CD8-positive, alpha-beta memory T cell (primary cell): ENCODE data around the gene PCBD2. TPM values are rescaled to one million over a fixed set of nuclear protein-coding genes. Genes with fewer than 3 reads are reported as not detected.

Source experiments
- CTCF ChIA-PET: fragments of 350-600 bp; sonication (Branson Sonifier 250); formaldehyde crosslinking; loops from one replicate; lab custom pipeline; 2021; ENCODE audit warnings: antibody characterized with exemption; lab: Charles Lee
- POLR2A ChIA-PET: fragments of 350-600 bp; sonication (Branson Sonifier 250); formaldehyde crosslinking; loops from one replicate; lab custom pipeline; 2021; ENCODE audit warnings: antibody characterized with exemption; lab: Charles Lee
- DNase-seq, 5 donors: peaks; one replicate each; pipeline versions ENCODE4 v3.0.0 to v3.0.0-alpha.2; 2020 to 2022; ENCODE audit warnings: mixed read lengths in 1 of 5
- H3K27ac ChIP-seq: one replicate; pipeline ENCODE4 v1.7.0; 2013; ENCODE audit warnings: low read depth, mild to moderate bottlenecking, low read length, moderate library complexity
- H3K27me3 ChIP-seq: 2 replicates; pipeline ENCODE4 v1.7.0; 2013; ENCODE audit warnings: low read length, mild to moderate bottlenecking; ENCODE audit not compliant: insufficient read depth, poor library complexity, severe bottlenecking
- H3K36me3 ChIP-seq: 2 replicates; pipeline ENCODE4 v1.7.0; 2013; ENCODE audit warnings: mild to moderate bottlenecking, low read length, moderate library complexity; ENCODE audit not compliant: insufficient read depth
- H3K4me1 ChIP-seq: 2 replicates; pipeline ENCODE4 v1.7.0; 2013; ENCODE audit warnings: mild to moderate bottlenecking, low read length, moderate library complexity; ENCODE audit not compliant: insufficient read depth
- H3K4me3 ChIP-seq: 2 replicates; pipeline ENCODE4 v1.7.0; 2013; ENCODE audit warnings: mild to moderate bottlenecking, low read length
- H3K9me3 ChIP-seq: 2 replicates; pipeline ENCODE4 v1.7.0; 2013; ENCODE audit warnings: mild to moderate bottlenecking, low read length
- H3K27ac Mint-ChIP-seq, 8 donors: one replicate each; pipeline ENCODE4 v1.8.0; 2020 to 2021; ENCODE audit warnings: mixed read lengths in 8 of 8, mild to moderate bottlenecking in 6 of 8, inconsistent platforms in 3 of 8, moderate library complexity in 3 of 8
- H3K27me3 Mint-ChIP-seq, 2 donors: one replicate each; pipeline ENCODE4 v1.8.0; 2020 to 2021; ENCODE audit warnings: mixed read lengths in 2 of 2, mild to moderate bottlenecking in 1 of 2, moderate library complexity in 1 of 2
- H3K36me3 Mint-ChIP-seq, 3 donors: one replicate each; pipeline ENCODE4 v1.8.0; 2020 to 2021; ENCODE audit warnings: mixed read lengths in 3 of 3, inconsistent platforms in 1 of 3, mild to moderate bottlenecking in 1 of 3
- H3K4me1 Mint-ChIP-seq, 3 donors: one replicate each; pipeline ENCODE4 v1.8.0; 2020 to 2021; ENCODE audit warnings: mixed read lengths in 3 of 3, inconsistent platforms in 1 of 3, mild to moderate bottlenecking in 1 of 3
- H3K4me3 Mint-ChIP-seq, 7 donors: one replicate each; pipeline ENCODE4 v1.8.0; 2020 to 2021; ENCODE audit warnings: mixed read lengths in 7 of 7, mild to moderate bottlenecking in 6 of 7, moderate library complexity in 4 of 7, inconsistent platforms in 2 of 7
- H3K9me3 Mint-ChIP-seq, 5 donors: one replicate each; pipeline ENCODE4 v1.8.0; 2020 to 2022; ENCODE audit warnings: mixed read lengths in 5 of 5, mild to moderate bottlenecking in 3 of 5, moderate library complexity in 2 of 5, inconsistent platforms in 1 of 5
- polyA plus RNA-seq: library from polyadenylated mRNA; unstranded; fragments of 300-500 nt; fragmentation: Illumina TruSeq; gene quantifications from one replicate; pipeline ENCODE4 v1.2.3, GENCODE V29; 2021
- total RNA-seq, 2 experiments: library from RNA; stranded (reverse); gene quantifications; one replicate each; pipeline ENCODE4 v1.2.3, GENCODE V29; 2021

Gene PCBD2
- total and polyA plus RNA-seq, 3 experiments from 2014 or later, result 9.6 to 13.6 (median 11.5) TPM

GRCh38 chr5:135010502-135011354 lies 105.8 kb downstream of the PCBD2 start:
- Histone ChIP-seq H3K4me1 (no peaks in the 10 kb centered on the region), H3K9me3 (no peaks in the 10 kb centered on the region), H3K27me3 (no peaks in the 10 kb centered on the region), H3K36me3 (no peaks in the 10 kb centered on the region), H3K4me3 (no peak overlapping the region), H3K27ac (no peak overlapping the region)
- no peak overlapping the region for H3K4me3 Mint-ChIP-seq
- no peaks in the 10 kb centered on the region for H3K4me1 Mint-ChIP-seq
- no peak overlapping the region for H3K27ac Mint-ChIP-seq
- no peaks in the 10 kb centered on the region for H3K9me3 Mint-ChIP-seq
- CTCF ChIA-PET, result interaction anchor here (0.5 to 1.4 kb wide), 2 partner anchors 11 to 405 kb away, joined by 3 read pairs; no protein-coding TSS in a partner anchor
- peaks cover 0 to 4% (median 3%) of the 10 kb centered on the region in 3 donors for H3K36me3 Mint-ChIP-seq
- DNase-seq, result no peak
- peaks cover 0 to 4% of the 10 kb centered on the region in 2 donors for H3K27me3 Mint-ChIP-seq
- POLR2A ChIA-PET, result no interaction called here

- no peak for DNase-seq
- no peak overlapping the region for H3K27ac Mint-ChIP-seq
Measured at GRCh38 chr5:135011355-135012032, 106.6 kb downstream of the PCBD2 start.

GRCh38 chr5:135012033-135012588 lies 107.2 kb downstream of the PCBD2 start:
- H3K9me3 Mint-ChIP-seq, result no peaks in the 10 kb centered on the region
- H3K4me3 Mint-ChIP-seq, result no peak overlapping the region
- CTCF ChIA-PET, result interaction anchor here (1.4 kb wide), 1 partner anchor 10 kb away, joined by 3 read pairs; no protein-coding TSS in a partner anchor
- H3K27ac Mint-ChIP-seq, result no peak overlapping the region
- H3K27me3 Mint-ChIP-seq, result peaks cover 0 to 4% of the 10 kb centered on the region in 2 donors
- Histone ChIP-seq H3K4me3 (no peak overlapping the region), H3K27me3 (no peaks in the 10 kb centered on the region), H3K9me3 (no peaks in the 10 kb centered on the region), H3K4me1 (no peaks in the 10 kb centered on the region), H3K27ac (no peak overlapping the region), H3K36me3 (no peaks in the 10 kb centered on the region)
- DNase-seq, result no peak
- H3K4me1 Mint-ChIP-seq, result no peaks in the 10 kb centered on the region
- POLR2A ChIA-PET, result no interaction called here
- H3K36me3 Mint-ChIP-seq, result peaks cover 0 to 4% (median 3%) of the 10 kb centered on the region in 3 donors

More at GRCh38 chr5:135011355-135012032, 106.6 kb downstream of the PCBD2 start:
- H3K27ac ChIP-seq, result no peak overlapping the region
- ChIA-PET CTCF (interaction anchor here (1.4 kb wide), 1 partner anchor 10 kb away, joined by 3 read pairs; no protein-coding TSS in a partner anchor), POLR2A (no interaction called here)
- no peaks in the 10 kb centered on the region for H3K9me3 Mint-ChIP-seq
- H3K4me3 Mint-ChIP-seq, result no peak overlapping the region
- H3K36me3 Mint-ChIP-seq, result peaks cover 0 to 4% (median 3%) of the 10 kb centered on the region in 3 donors
- peaks cover 0 to 4% of the 10 kb centered on the region in 2 donors for H3K27me3 Mint-ChIP-seq
- H3K4me1 Mint-ChIP-seq, result no peaks in the 10 kb centered on the region
- H3K4me3 ChIP-seq, result no peak overlapping the region
- no peaks in the 10 kb centered on the region for H3K27me3 ChIP-seq
- H3K4me1 ChIP-seq, result no peaks in the 10 kb centered on the region
- H3K9me3 ChIP-seq, result no peaks in the 10 kb centered on the region
- H3K36me3 ChIP-seq, result no peaks in the 10 kb centered on the region

Other genes with a start within 250 kb of the PCBD2 start
- 10 to 100 TPM; 23.1 to 23.6 TPM for gene CAMLG, start 166.6 kb upstream of the PCBD2 start, total RNA-seq
- gene CAMLG, start 166.6 kb upstream of the PCBD2 start, polyA plus RNA-seq, result 42.2 TPM
- 10 to 100 TPM; 81.3 to 83.8 TPM for gene DDX46, start 146.4 kb upstream of the PCBD2 start, total RNA-seq
- 27.5 TPM for gene DDX46, start 146.4 kb upstream of the PCBD2 start, polyA plus RNA-seq
- 10 to 100 TPM; 28.9 to 29.8 TPM for gene C5orf24, start 59.2 kb upstream of the PCBD2 start, total RNA-seq
- gene C5orf24, start 59.2 kb upstream of the PCBD2 start, polyA plus RNA-seq, result 10.5 TPM
- gene TXNDC15, start 30.8 kb upstream of the PCBD2 start, total RNA-seq, result 10 to 100 TPM; 44.5 to 47.3 TPM
- gene TXNDC15, start 30.8 kb upstream of the PCBD2 start, polyA plus RNA-seq, result 22.1 TPM
- gene CATSPER3, start 62.8 kb downstream of the PCBD2 start, total RNA-seq, result under 1 TPM; 0.18 to 0.29 TPM
- gene CATSPER3, start 62.8 kb downstream of the PCBD2 start, polyA plus RNA-seq, result 0.36 TPM
- not detected for gene PITX1, start 129.1 kb downstream of the PCBD2 start, total RNA-seq
- not detected for gene PITX1, start 129.1 kb downstream of the PCBD2 start, polyA plus RNA-seq